Esophagus muscularis mucosa (tissue), 4 donors: ENCODE results near the gene NMT2. TPM values are rescaled to one million over a fixed set of nuclear protein-coding genes. Genes with fewer than 3 reads are reported as not detected.

ENCODE experiments used
- DNase-seq: peaks from one replicate; pipeline ENCODE4 v3.0.0-alpha.2; 2017; ENCODE audit errors: extremely low spot score
- H3K27ac ChIP-seq, 4 donors: fragments of 200-600 bp; sonication (generic); replicated peaks in 1 of 4; 1 replicate in 3 of 4; 2 replicates in 1 of 4; pipeline ENCODE4 v1.5.1; 2016 to 2019; ENCODE audit warnings: mild to moderate bottlenecking in 1 of 4
- H3K27me3 ChIP-seq, 4 donors: fragments of 200-600 bp; sonication (generic); one replicate each; pipeline versions ENCODE4 v1.5.1 to v1.6.0; 2016 to 2019
- H3K36me3 ChIP-seq, 4 donors: fragments of 200-600 bp; sonication (generic); one replicate each; pipeline ENCODE4 v1.5.1; 2016 to 2019
- H3K4me1 ChIP-seq, 4 donors: fragments of 200-600 bp; sonication (generic); one replicate each; pipeline ENCODE4 v1.5.1; 2016 to 2019
- H3K4me3 ChIP-seq, 4 donors: fragments of 200-600 bp; sonication (generic); 1 replicate in 2 of 4; 2 replicates in 2 of 4; pipeline ENCODE4 v1.5.1; 2016 to 2019; ENCODE audit warnings: mild to moderate bottlenecking in 4 of 4, moderate library complexity in 1 of 4
- H3K9me3 ChIP-seq, 4 donors: fragments of 200-600 bp; sonication (generic); 1 replicate in 3 of 4; 2 replicates in 1 of 4; pipeline ENCODE4 v1.5.1; 2016 to 2019
- CTCF ChIP-seq, 3 experiments: fragments of 200-600 bp in 2 of 3; fragments of 450-650 bp in 1 of 3; sonication (generic) in 2 of 3; IDR thresholded peaks; one replicate each; pipeline ENCODE4 v1.5.1; 2017 to 2019; ENCODE audit warnings: antibody characterized with exemption in 3 of 3, mild to moderate bottlenecking in 2 of 3, moderate library complexity in 1 of 3
- EP300 ChIP-seq: sonication (generic); formaldehyde crosslinking; IDR thresholded peaks from one replicate; pipeline ENCODE4 v1.6.1; 2017; ENCODE audit warnings: antibody characterized with exemption
- POLR2A ChIP-seq: fragments of 450-650 bp; IDR thresholded peaks from one replicate; pipeline ENCODE4 v1.6.1; 2017; ENCODE audit warnings: antibody characterized with exemption, moderate library complexity, mild to moderate bottlenecking, low read depth
- POLR2AphosphoS5 ChIP-seq, 2 donors: sonication (generic); formaldehyde crosslinking; IDR thresholded peaks; one replicate each; pipeline ENCODE4 v1.6.1; 2017; ENCODE audit warnings: antibody characterized with exemption in 2 of 2
- WGBS: methylation state at CpG from one replicate; pipeline ENCODE4 v1.1.5; 2018; 5-methylcytosine and 5-hydroxymethylcytosine counted together
- intact Hi-C: fragments of 100-400 bp; cut with DNase I; formaldehyde crosslinking; loops from one replicate; pipeline ENCODE4 v1.15.1; 2023
- total RNA-seq, 4 donors: library from RNA; depleted of rRNA; stranded (reverse); fragments of >200 nt; gene quantifications; one replicate each; pipeline versions ENCODE4 v1.1.0 to v1.2.1, GENCODE V29; 2016

The NMT2 gene
- total RNA-seq, 4 donors from 2014 or later, result 14.1 to 23.2 (median 16.0) TPM

GRCh38 chr10:15140698-15141097 is 27.8 kb downstream of the NMT2 start:
- Histone ChIP-seq H3K27ac (no peak overlapping the region), H3K27me3 (no peaks in the 10 kb centered on the region), H3K4me3 (no peak overlapping the region), H3K9me3 (no peaks in the 10 kb centered on the region), H3K36me3 (peaks cover 3 to 33% (median 19%) of the 10 kb centered on the region in 4 donors), H3K4me1 (peaks cover 0 to 11% (median 2%) of the 10 kb centered on the region in 4 donors)
- intact Hi-C loops, result no loop called here
- TF ChIP-seq POLR2AphosphoS5 (IDR thresholded peaks at IDR 0.05), result no peak
- TF ChIP-seq EP300, result no peak
- TF ChIP-seq POLR2A, result no peak
- TF ChIP-seq CTCF (IDR thresholded peaks at IDR 0.05), result no peak
- WGBS, result 92% methylated on average over 7 of the region's 7 CpGs
- DNase-seq, result no peak

GRCh38 chr10:15137636-15138035 is 30.9 kb downstream of the NMT2 start:
- DNase-seq, result no peak
- H3K27ac ChIP-seq, result no peak overlapping the region
- no peaks in the 10 kb centered on the region for H3K27me3 ChIP-seq
- WGBS, result 100% methylated on average over 1 of the region's 1 CpG
- peaks cover 30 to 64% (median 45%) of the 10 kb centered on the region in 4 donors for H3K36me3 ChIP-seq
- H3K9me3 ChIP-seq, result no peaks in the 10 kb centered on the region
- intact Hi-C loops, result no loop called here
- no peak for TF ChIP-seq POLR2A
- TF ChIP-seq EP300, result no peak
- no peak for TF ChIP-seq POLR2AphosphoS5 (IDR thresholded peaks at IDR 0.05)
- no peak for TF ChIP-seq CTCF (IDR thresholded peaks at IDR 0.05)
- no peak overlapping the region for H3K4me3 ChIP-seq
- peaks cover 0 to 8% (median 2%) of the 10 kb centered on the region in 4 donors for H3K4me1 ChIP-seq

GRCh38 chr10:15137036-15137359 is 31.5 kb downstream of the NMT2 start:
- no peak overlapping the region for H3K27ac ChIP-seq
- TF ChIP-seq POLR2A (no peak), CTCF (IDR thresholded peaks at IDR 0.05) (no peak), EP300 (no peak), POLR2AphosphoS5 (IDR thresholded peaks at IDR 0.05) (no peak)
- DNase-seq, result no peak
- WGBS, result 85% methylated on average over 4 of the region's 4 CpGs
- intact Hi-C loops, result no loop called here
- no peak overlapping the region for H3K4me3 ChIP-seq
- H3K4me1 ChIP-seq, result peaks cover 0 to 2% (median 0%) of the 10 kb centered on the region in 4 donors
- no peaks in the 10 kb centered on the region for H3K9me3 ChIP-seq
- no peaks in the 10 kb centered on the region for H3K27me3 ChIP-seq
- peaks cover 34 to 70% (median 51%) of the 10 kb centered on the region in 4 donors for H3K36me3 ChIP-seq

- no peak for DNase-seq
Observed at GRCh38 chr10:15136129-15137035, 32.1 kb downstream of the NMT2 start.

More at GRCh38 chr10:15136129-15137035, 32.1 kb downstream of the NMT2 start:
- Histone ChIP-seq H3K4me3 (no peak overlapping the region), H3K27me3 (no peaks in the 10 kb centered on the region), H3K27ac (no peak overlapping the region), H3K36me3 (peaks cover 34 to 77% (median 57%) of the 10 kb centered on the region in 4 donors), H3K9me3 (no peaks in the 10 kb centered on the region), H3K4me1 (no peaks in the 10 kb centered on the region)
- TF ChIP-seq POLR2AphosphoS5 (IDR thresholded peaks at IDR 0.05), result no peak
- TF ChIP-seq CTCF (IDR thresholded peaks at IDR 0.05), result no peak
- no peak for TF ChIP-seq EP300
- no peak for TF ChIP-seq POLR2A
- intact Hi-C loops, result no loop called here
- 90% methylated on average over 11 of the region's 11 CpGs for WGBS
